ENCODE measurements around the gene OR5C1.

- TF ChIP-seq CTCF (IDR thresholded peaks at IDR 0.05 in 4 of 5, conservative IDR thresholded peaks at IDR 0.05 in 1 of 5) (no peak), POLR2A (IDR thresholded peaks at IDR 0.05) (no peak)
Measured at GRCh38 chr9:122777935-122778627, 10.7 kb upstream of the OR5C1 start.
